Fibroblast of lung (primary cell): Measurements from ENCODE around the gene PNMA3.

ENCODE experiments used
- EZH2 ChIP-seq: IDR thresholded peaks from 2 replicates; pipeline ENCODE4 v1.5.1; 2012; ENCODE audit warnings: low read length, control low read depth, mild to moderate bottlenecking; ENCODE audit errors: missing control alignments
- TF ChIP-seq, protein P1 (sequence below), 2 donors: IDR thresholded peaks in 1 of 2; conservative IDR thresholded peaks in 1 of 2; 1 replicate in 1 of 2; 2 replicates in 1 of 2; pipeline ENCODE4 v1.5.1; 2011 to 2012; ENCODE audit warnings: low read length in 2 of 2, control low read depth in 1 of 2, inconsistent platforms in 1 of 2, low read depth in 1 of 2, mild to moderate bottlenecking in 1 of 2

DNA sequence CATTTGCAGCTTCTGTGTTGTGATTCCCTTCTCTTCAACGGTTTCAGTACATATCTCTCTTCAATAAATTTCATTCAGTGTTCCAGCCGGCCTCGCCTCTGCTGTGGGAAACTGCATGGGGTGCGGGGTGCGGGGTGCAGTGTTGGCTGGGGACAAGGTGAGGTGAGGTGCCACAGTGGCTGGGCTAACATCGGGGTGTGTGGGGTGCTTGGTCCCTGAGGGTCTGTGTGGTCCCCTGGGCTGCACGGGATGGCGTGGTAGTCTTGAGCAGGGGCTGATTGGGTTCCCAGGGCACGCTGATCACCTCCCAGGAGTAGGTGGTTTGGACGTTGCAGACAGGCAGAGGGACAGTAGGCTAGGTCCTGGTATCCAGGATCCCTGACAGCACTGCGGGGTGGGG is 18.7 kb downstream of the PNMA3 start:
- TF ChIP-seq, protein P1, sequence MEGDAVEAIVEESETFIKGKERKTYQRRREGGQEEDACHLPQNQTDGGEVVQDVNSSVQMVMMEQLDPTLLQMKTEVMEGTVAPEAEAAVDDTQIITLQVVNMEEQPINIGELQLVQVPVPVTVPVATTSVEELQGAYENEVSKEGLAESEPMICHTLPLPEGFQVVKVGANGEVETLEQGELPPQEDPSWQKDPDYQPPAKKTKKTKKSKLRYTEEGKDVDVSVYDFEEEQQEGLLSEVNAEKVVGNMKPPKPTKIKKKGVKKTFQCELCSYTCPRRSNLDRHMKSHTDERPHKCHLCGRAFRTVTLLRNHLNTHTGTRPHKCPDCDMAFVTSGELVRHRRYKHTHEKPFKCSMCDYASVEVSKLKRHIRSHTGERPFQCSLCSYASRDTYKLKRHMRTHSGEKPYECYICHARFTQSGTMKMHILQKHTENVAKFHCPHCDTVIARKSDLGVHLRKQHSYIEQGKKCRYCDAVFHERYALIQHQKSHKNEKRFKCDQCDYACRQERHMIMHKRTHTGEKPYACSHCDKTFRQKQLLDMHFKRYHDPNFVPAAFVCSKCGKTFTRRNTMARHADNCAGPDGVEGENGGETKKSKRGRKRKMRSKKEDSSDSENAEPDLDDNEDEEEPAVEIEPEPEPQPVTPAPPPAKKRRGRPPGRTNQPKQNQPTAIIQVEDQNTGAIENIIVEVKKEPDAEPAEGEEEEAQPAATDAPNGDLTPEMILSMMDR (conservative IDR thresholded peaks at IDR 0.05 in 1 of 2, IDR thresholded peaks at IDR 0.05 in 1 of 2; ENCODE audit: low read depth in 1 of 2, low read length in 2 of 2), result no peak
- TF ChIP-seq EZH2, result no peak
